ENCODE data around the gene VCAM1.
A peak's percentile ranks its signal among the peaks of the same experiment; 100 is the strongest.

VCAM1 gene

GRCh38 chr1:100719490-100719889 is at the start of gene VCAM1:
TSS of gene VCAM1 (plus strand) at chr1:100719742. CDS start at chr1:100719861, 119 bp downstream.
- DNase-seq (ENCODE audit: low read depth in 2 of 2) = no peak

GRCh38 chr1:100670083-100670482 is 49.5 kb upstream of the VCAM1 start:
- no peak for DNase-seq (ENCODE audit: low read depth in 2 of 2)

DNA sequence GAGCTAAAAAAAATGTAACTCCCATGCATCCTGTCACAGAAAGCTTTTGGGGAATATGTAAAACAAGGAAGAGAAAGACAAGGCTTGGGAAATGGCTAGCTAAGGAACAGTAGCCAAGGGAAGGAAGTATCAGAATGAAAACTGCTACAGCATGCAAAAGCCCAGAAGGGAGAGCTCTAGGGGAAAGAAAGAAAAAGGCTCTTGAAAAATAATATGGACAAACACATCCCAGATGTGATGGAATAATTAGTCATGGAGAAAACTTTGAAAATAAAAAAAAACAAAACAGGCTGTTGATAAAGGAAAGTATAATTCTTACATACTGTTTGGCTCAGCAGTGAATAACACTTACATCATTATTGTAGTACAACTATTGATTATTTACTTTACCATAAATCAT is 47.9 kb upstream of the VCAM1 start:
- DNase-seq (ENCODE audit: low read depth in 2 of 2) = no peak

- no peak for DNase-seq (ENCODE audit: low read depth in 2 of 2)
Observed at GRCh38 chr1:100683448-100684349, 35.8 kb upstream of the VCAM1 start.

GRCh38 chr1:100699744-100700143 is 19.8 kb upstream of the VCAM1 start:
- no peak for DNase-seq (ENCODE audit: low read depth in 2 of 2)

GRCh38 chr1:100700586-100700985 is 19.0 kb upstream of the VCAM1 start:
- DNase-seq (ENCODE audit: low read depth in 2 of 2) = no peak

- no peak for DNase-seq (ENCODE audit: low read depth in 2 of 2)
Observed at GRCh38 chr1:100703052-100703451, 16.5 kb upstream of the VCAM1 start.

DNA sequence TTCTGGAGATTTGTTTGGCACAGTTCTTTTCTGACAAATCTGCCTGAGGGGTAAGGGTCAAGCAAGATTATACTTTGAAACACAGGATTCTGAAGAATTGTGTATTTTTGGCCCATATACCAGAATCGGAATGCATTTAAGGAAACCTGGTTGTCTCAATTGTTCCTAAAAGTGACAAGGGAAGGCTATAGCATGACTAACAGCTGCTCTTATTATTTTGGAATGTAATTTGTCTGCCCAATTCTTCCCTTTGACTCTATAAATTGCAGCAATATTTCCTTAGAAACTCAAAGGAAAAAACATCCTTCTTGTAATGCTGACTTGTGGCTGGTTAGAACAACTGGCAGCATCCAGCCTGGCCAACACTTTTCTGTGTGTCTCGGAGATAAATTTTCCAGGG is 15.8 kb upstream of the VCAM1 start:
- DNase-seq (ENCODE audit: low read depth in 2 of 2) = no peak

GRCh38 chr1:100704473-100704872 is 15.1 kb upstream of the VCAM1 start:
- no peak for DNase-seq (ENCODE audit: low read depth in 2 of 2)

- DNase-seq (ENCODE audit: low read depth in 2 of 2) = no peak
Observed at GRCh38 chr1:100706296-100706695, 13.2 kb upstream of the VCAM1 start.

- no peak for DNase-seq (ENCODE audit: low read depth in 2 of 2)
Observed at GRCh38 chr1:100706856-100707255, 12.7 kb upstream of the VCAM1 start.

DNA sequence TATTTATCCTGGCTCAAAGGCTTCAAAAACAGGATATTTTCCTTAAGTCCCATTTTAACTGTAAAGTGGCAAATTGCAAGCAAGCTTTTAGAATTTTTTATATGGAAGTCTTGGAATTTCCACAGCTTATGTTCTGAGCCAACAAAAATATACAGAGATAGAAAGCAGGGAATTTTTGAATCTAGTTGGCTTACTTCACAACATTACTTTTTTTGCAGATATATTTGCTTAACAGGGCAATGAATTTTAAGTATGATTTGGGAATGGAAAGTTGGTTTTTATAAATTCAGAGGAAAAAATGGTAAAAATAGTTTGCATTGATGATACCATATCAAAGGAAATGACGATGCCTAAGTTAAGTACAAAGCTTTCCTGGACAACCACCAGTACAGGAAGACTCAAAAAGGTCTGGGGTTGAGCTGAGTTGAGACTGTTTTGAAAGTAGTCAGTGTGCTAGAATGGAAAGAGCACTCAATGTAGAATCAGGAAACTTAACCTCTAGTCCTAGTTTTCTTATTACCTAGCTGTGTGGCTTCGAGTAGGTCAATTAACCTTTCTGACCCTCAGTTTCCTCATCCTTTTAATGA is 11.0 kb upstream of the VCAM1 start:
- DNase-seq (ENCODE audit: low read depth in 2 of 2) = no peak

- no peak for DNase-seq (ENCODE audit: low read depth in 2 of 2)
Observed at GRCh38 chr1:100710906-100711682, 8.4 kb upstream of the VCAM1 start.

DNA sequence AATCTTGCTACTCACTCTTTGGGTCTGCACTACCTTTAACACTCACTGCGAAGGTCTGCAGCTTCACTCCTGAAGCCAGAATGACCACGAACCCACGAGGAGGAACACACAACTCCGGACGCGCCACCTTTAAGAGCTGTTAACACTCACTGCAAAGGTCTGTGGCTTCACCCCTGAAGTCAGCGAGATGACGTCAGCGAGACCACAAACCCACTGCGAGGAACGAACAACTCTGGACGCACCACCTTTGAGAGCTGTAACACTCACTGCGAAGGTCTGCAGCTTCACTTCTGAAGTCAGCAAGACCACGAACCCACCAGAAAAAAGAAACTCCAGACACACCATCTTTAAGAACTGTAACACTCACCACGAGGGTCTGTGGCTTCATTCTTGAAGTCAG is 6.5 kb upstream of the VCAM1 start:
- DNase-seq (ENCODE audit: low read depth in 2 of 2) = peak; percentile 35 to 68

GRCh38 chr1:100713626-100714025 is 5.9 kb upstream of the VCAM1 start:
- no peak for DNase-seq (ENCODE audit: low read depth in 2 of 2)

- no peak for DNase-seq (ENCODE audit: low read depth in 2 of 2)
Observed at GRCh38 chr1:100714599-100714998, 4.9 kb upstream of the VCAM1 start.

DNA sequence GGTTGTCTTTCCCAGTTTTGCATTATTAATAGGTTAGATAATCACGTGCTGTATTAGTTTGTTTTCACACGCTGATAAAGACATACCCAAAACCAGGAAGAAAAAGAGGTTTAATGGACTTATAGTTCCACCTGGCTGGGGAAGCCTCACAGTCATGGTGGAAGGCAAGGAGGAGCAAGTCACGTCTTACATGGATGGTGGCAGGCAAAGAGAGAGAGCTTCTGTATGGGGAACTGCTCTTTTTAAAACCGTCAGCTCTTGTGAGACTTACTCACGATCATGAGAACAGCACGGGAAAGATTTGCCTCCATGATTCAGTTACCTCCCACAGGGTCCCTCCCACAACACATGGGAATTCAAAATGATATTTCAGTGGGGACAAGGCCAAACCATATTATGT is 2.3 kb upstream of the VCAM1 start:
- no peak for DNase-seq (ENCODE audit: low read depth in 2 of 2)

- DNase-seq (ENCODE audit: low read depth in 2 of 2) = no peak
Observed at GRCh38 chr1:100718581-100718980, 961 bp upstream of the VCAM1 start.

GRCh38 chr1:100720101-100720500 is 559 bp downstream of the VCAM1 start:
- DNase-seq (ENCODE audit: low read depth in 2 of 2) = no peak

GRCh38 chr1:100720751-100721150 is 1.2 kb downstream of the VCAM1 start:
- no peak for DNase-seq (ENCODE audit: low read depth in 2 of 2)

DNA sequence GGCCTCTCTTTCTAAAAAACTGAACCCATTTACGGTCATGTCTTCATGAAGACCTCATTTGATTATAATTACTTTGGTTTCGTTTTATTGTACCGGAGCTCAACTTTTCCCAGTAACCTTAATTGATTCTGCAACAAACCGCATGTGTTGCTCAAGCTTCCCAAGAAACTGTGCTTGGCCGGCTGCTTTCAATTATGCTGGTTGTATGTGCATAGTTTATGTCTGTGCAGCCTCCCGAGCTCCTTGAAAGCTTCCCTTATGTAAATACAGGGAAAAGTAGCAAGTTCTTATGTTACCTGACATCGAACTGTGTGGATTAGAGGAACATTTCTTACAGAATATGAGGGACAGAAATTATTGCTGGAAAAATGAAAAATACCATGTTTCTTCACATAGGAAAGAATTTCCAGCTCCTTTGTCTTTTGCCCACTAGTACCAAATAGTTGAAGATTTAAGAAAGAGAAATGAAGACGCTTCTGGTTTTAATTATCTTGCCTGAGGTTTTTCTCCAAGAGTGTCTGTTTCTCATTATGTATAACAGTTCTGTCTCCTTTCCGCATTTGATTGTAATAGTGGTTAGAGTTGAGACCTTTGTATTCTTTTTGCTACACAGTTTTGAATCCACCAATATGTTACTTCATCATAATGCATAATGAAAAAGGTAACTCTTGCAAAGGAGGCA is 2.1 kb downstream of the VCAM1 start:
- DNase-seq (ENCODE audit: low read depth in 2 of 2) = no peak

DNA sequence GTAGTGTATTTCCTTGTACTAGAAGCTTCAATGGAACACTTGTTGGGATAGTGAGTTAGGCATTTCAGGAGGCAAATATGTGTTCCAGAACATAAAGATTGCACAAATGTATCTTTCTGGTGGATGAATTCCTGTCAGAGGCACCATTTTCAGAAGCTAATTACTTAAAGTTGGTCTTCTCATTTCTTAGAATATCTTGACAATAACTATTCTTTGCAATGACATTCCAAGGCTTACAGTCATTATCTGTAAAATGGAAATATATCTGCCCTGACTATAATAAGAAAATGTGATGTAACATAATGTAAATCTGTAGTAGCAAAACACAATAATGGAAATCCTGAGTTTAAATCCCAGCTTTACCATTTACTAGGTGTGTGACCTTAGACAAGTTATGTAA is 2.7 kb downstream of the VCAM1 start:
- DNase-seq (ENCODE audit: low read depth in 2 of 2) = no peak

All from stimulated activated CD8-positive, alpha-beta memory T cell treated with anti-CD3 and anti-CD28 coated beads, Interleukin-7, amount 100 ng/mL, for 1 hour (primary cell).